Coronary artery (tissue), 2 donors: ENCODE results near the gene CCDC28A.
A peak's percentile ranks its signal among the peaks of the same experiment; 100 is the strongest.

Experiments
- DNase-seq: peaks from one replicate; pipeline ENCODE4 v3.0.0-alpha.2; 2017; ENCODE audit warnings: low spot score
- H3K27ac ChIP-seq, 2 donors: fragments of 200-600 bp; sonication (generic); one replicate each; pipeline ENCODE4 v1.5.1; 2016 to 2019
- H3K4me3 ChIP-seq: fragments of 200-600 bp; sonication (generic); 2 replicates; pipeline ENCODE4 v1.5.1; 2016; ENCODE audit warnings: mild to moderate bottlenecking, moderate library complexity
- CTCF ChIP-seq: fragments of 200-600 bp; sonication (generic); IDR thresholded peaks from one replicate; pipeline ENCODE4 v1.5.1; 2019; ENCODE audit warnings: antibody characterized with exemption

Gene CCDC28A

DNA sequence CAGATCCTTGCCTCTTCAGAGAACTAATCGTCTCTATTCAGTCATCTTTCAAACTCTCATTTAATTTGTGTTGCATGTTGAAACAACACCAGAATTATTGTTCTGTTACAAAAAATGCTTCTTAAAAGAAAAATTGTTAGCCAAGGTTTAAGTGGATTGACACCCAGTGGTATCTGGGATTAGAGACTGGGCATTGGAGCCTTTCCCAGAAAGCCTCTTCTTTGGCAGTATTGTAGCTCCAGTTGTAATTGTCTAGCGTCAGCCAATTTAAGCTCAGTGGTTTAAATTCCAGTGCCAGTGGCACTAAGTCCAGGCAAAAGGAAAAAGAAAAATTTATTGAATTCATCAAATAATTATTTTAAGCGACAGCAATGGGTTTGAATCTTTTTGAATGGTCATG, 801 bp downstream of the CCDC28A start:
- DNase-seq = no peak
- Histone ChIP-seq H3K27ac (peak overlapping the region; percentile 86 to 98), H3K4me3 (peak overlapping the region; percentile 94)
- TF ChIP-seq CTCF = no peak

DNA sequence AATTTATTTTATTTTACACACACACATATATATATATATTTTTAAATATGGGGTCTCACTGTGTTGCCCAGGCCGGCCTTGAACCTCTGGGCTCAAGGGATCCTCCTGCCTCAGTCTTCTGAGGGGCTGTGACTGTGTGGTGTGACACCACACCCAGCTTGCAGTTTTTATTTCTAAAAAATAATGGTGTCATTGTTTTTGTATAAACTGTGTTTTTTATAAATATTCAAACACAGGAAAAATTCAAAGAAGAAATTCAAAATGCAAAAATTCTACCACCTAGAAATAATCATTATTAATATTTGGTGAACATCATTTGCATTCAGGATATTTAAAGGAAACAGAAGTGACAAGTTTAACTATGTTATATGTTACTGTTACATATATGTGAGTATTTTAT, 3.1 kb downstream of the CCDC28A start:
- Histone ChIP-seq H3K27ac (no peak overlapping the region), H3K4me3 (no peak overlapping the region)
- TF ChIP-seq CTCF = no peak
- DNase-seq = no peak

- Histone ChIP-seq H3K4me3 (no peak overlapping the region), H3K27ac (no peak overlapping the region)
- no peak for DNase-seq
- TF ChIP-seq CTCF = no peak
Observed at GRCh38 chr6:138778331-138778730, 4.8 kb downstream of the CCDC28A start.

- H3K27ac ChIP-seq = no peak overlapping the region
- no peak overlapping the region for H3K4me3 ChIP-seq
- DNase-seq = no peak
- no peak for TF ChIP-seq CTCF
Observed at GRCh38 chr6:138782243-138782642, 8.7 kb downstream of the CCDC28A start.

GRCh38 chr6:138785079-138785478, 11.5 kb downstream of the CCDC28A start:
- TF ChIP-seq CTCF = no peak
- Histone ChIP-seq H3K27ac (no peak overlapping the region), H3K4me3 (no peak overlapping the region)
- DNase-seq = no peak

GRCh38 chr6:138785980-138786379, 12.4 kb downstream of the CCDC28A start:
- TF ChIP-seq CTCF = no peak
- Histone ChIP-seq H3K4me3 (no peak overlapping the region), H3K27ac (no peak overlapping the region)
- DNase-seq = no peak

- DNase-seq = no peak
- Histone ChIP-seq H3K4me3 (no peak overlapping the region), H3K27ac (no peak overlapping the region)
- no peak for TF ChIP-seq CTCF
Observed at GRCh38 chr6:138787138-138787537, 13.6 kb downstream of the CCDC28A start.
